HepG2 (cell line): Measurements from ENCODE around the gene SF3A2. TPM values are rescaled to one million over a fixed set of nuclear protein-coding genes. Genes with fewer than 3 reads are reported as not detected.

ENCODE experiments used
- BCLAF1 ChIP-seq: fragments of 450-650 bp; IDR thresholded peaks from 2 replicates; pipeline ENCODE4 v1.6.1; 2017; ENCODE audit warnings: mild to moderate bottlenecking
- MLLT10 ChIP-seq: sonication (generic); formaldehyde crosslinking; IDR thresholded peaks from 2 replicates; pipeline ENCODE4 v1.4.0; 2020; ENCODE audit warnings: missing genetic modification reagents
- NAIF1 ChIP-seq: sonication (generic); formaldehyde crosslinking; IDR thresholded peaks from 2 replicates; pipeline ENCODE4 v1.5.0; 2020; ENCODE audit warnings: mild to moderate bottlenecking, missing genetic modification reagents, borderline replicate concordance
- NFKBIZ ChIP-seq: IDR thresholded peaks from 2 replicates; pipeline ENCODE4 v1.6.1; 2018; ENCODE audit warnings: missing genetic modification reagents, missing compliant biosample characterization
- RFX5 ChIP-seq: IDR thresholded peaks from 2 replicates; pipeline ENCODE4 v1.6.1; 2011; ENCODE audit warnings: low read depth, low read length, improper control_type of control experiment
- SNAPC4 ChIP-seq: sonication (generic); formaldehyde crosslinking; IDR thresholded peaks from 2 replicates; pipeline ENCODE4 v1.4.0; 2020; ENCODE audit warnings: mild to moderate bottlenecking, missing genetic modification reagents
- SRF ChIP-seq: IDR thresholded peaks from 2 replicates; pipeline ENCODE4 v1.6.1; 2011; ENCODE audit warnings: mild to moderate bottlenecking, low read depth, low read length, moderate library complexity
- UBTF ChIP-seq: sonication (generic); formaldehyde crosslinking; IDR thresholded peaks from 2 replicates; pipeline ENCODE4 v1.4.0; 2020; ENCODE audit warnings: mild to moderate bottlenecking, missing genetic modification reagents
- XBP1 ChIP-seq: sonication (generic); formaldehyde crosslinking; IDR thresholded peaks from 2 replicates; pipeline ENCODE4 v1.5.0; 2020; ENCODE audit warnings: missing genetic modification reagents
- ZNF354B ChIP-seq: sonication (generic); formaldehyde crosslinking; IDR thresholded peaks from 2 replicates; pipeline ENCODE4 v1.8.0; 2022; ENCODE audit warnings: mild to moderate bottlenecking, missing genetic modification reagents
- ZNF503 ChIP-seq: sonication (generic); formaldehyde crosslinking; IDR thresholded peaks from 2 replicates; pipeline ENCODE4 v1.4.0; 2020; ENCODE audit warnings: missing genetic modification reagents
- ZNF569 ChIP-seq: sonication (generic); formaldehyde crosslinking; IDR thresholded peaks from 2 replicates; pipeline ENCODE4 v1.5.0; 2020; ENCODE audit warnings: mild to moderate bottlenecking, missing genetic modification reagents, moderate library complexity, borderline replicate concordance
- ZNF589 ChIP-seq: sonication (generic); formaldehyde crosslinking; conservative IDR thresholded peaks from 2 replicates; pipeline ENCODE4 v1.8.0; 2022; ENCODE audit warnings: mild to moderate bottlenecking, moderate library complexity, missing genetic modification reagents
- ZNF724P ChIP-seq: sonication (generic); formaldehyde crosslinking; IDR thresholded peaks from 2 replicates; pipeline ENCODE4 v1.8.0; 2022; ENCODE audit warnings: missing genetic modification reagents, borderline replicate concordance
- ZNF746 ChIP-seq: sonication (generic); formaldehyde crosslinking; IDR thresholded peaks from 2 replicates; pipeline ENCODE4 v1.8.0; 2022; ENCODE audit warnings: mild to moderate bottlenecking, missing genetic modification reagents
- ZNF841 ChIP-seq: sonication (generic); formaldehyde crosslinking; IDR thresholded peaks from 2 replicates; pipeline ENCODE4 v1.8.1; 2023; ENCODE audit warnings: missing genetic modification reagents, borderline replicate concordance
- polyA plus RNA-seq, 8 experiments: library from polyadenylated mRNA; depleted of rRNA in 3 of 8; stranded (reverse) in 7 of 8; unstranded in 1 of 8; fragments of >200 nt; fragmentation: Illumina TruSeq in 4 of 8; extraction: Trizol in 4 of 8; gene quantifications; 2 replicates each; pipeline versions ENCODE4 v1.2.1 to v1.2.3, GENCODE V29; 2011 to 2016; ENCODE audit warnings: low read depth in 4 of 8, missing spikeins in 1 of 8, mixed read lengths in 1 of 8; ENCODE audit not compliant: insufficient read depth in 1 of 8
- total RNA-seq, 5 experiments: library from RNA; depleted of rRNA; stranded (reverse); fragments of >200 nt; fragmentation: Illumina TruSeq; extraction: Trizol; gene quantifications; 2 replicates each; pipeline ENCODE4 v1.2.3, GENCODE V29; 2016; ENCODE audit warnings: low read depth in 1 of 5

Gene SF3A2
- total and polyA plus RNA-seq, 2 of the 13 experiments (the other 11 are each of a cell fraction or from before 2014, with no cell fraction given): 8.6 to 8.8 TPM

DNA sequence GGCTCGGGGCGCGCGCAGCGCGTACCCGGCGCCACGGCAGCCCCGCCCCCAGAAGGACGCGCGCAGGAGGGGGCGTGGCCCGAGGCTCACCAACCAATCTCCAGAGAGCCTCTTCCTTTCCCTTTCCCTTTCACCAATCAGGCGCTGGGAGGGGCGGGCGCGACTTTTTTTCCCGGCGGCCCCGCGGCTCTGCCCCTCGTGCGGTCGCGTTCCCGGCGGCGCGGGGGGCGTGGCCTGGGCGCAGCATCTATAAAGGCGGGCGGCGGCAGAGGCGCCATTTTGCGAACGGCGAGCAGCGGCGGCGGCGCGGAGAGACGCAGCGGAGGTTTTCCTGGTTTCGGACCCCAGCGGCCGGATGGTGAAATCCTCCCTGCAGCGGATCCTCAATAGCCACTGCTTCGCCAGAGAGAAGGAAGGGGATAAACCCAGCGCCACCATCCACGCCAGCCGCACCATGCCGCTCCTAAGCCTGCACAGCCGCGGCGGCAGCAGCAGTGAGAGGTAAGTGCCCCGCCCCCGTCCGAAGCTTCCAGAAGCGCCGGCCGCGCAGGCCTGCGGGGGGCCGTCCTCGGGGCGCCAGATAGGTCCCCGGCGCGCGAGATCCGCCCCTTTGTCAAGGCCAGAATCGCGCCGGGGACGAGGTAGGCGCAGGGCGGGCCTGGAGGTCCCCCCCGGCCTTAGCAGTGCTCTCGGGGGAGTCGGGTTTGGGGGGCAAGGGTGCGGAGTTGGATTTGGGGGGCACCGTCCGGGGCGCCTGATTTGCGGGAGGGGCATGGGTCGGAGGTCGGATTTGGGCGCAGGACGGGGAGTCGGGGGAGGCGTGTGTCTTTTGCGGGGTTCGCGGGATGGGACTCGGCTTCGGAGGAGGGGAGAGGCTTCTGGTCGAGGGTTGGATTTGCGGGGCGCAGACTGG, 32.9 kb downstream of the SF3A2 start (continued):
- TF ChIP-seq XBP1 (CRISPR knock-in tag) (no peak), BCLAF1 (no peak), ZNF569 (no peak), ZNF354B (CRISPR knock-in tag) (peak; percentile 92; the same call in 1 of the 2 replicates), ZNF746 (CRISPR knock-in tag) (peak; percentile 52; the same call in 1 of the 2 replicates), UBTF (CRISPR knock-in tag) (peak; percentile 51), SNAPC4 (CRISPR knock-in tag) (no peak; the same call in 1 of the 2 replicates), RFX5 (no peak), MLLT10 (CRISPR knock-in tag) (no peak), ZNF841 (CRISPR knock-in tag) (no peak), ZNF589 (0 out of 2 replicates have a peak, but pooled peaks have one; percentile 54), NFKBIZ (CRISPR knock-in tag) (no peak), ZNF724P (CRISPR knock-in tag) (no peak; the same call in 1 of the 2 replicates), NAIF1 (CRISPR knock-in tag) (peak; percentile 77; the same call in 1 of the 2 replicates), SRF (no peak), ZNF503 (0 out of 2 replicates have a peak, but pooled peaks have one; percentile 9)
